DND-41 (cell line): Measurements from ENCODE around the gene RNF26.

ENCODE experiments used
- ATAC-seq: fragments of 200-7000 bp; cut with Tn5 transposase; 3 replicates; pipeline ENCODE4 v1.9.1; 2021; ENCODE audit warnings: low read depth; ENCODE audit not compliant: insufficient read depth
- DNase-seq: peaks from one replicate; pipeline ENCODE4 v3.0.0-alpha.2; 2020
- H2AFZ ChIP-seq: 2 replicates; pipeline ENCODE4 v1.6.0; 2012; ENCODE audit warnings: low read depth, low read length
- H3K27ac ChIP-seq: 2 replicates; pipeline ENCODE4 v1.5.1; 2012; ENCODE audit warnings: low read length, inconsistent platforms
- H3K27me3 ChIP-seq: fragments of 200-600 bp; sonication (generic); 2 replicates; pipeline ENCODE4 v1.6.0; 2012; ENCODE audit warnings: low read length, mild to moderate bottlenecking, inconsistent platforms; ENCODE audit not compliant: insufficient read depth, poor library complexity
- H3K36me3 ChIP-seq: 2 replicates; pipeline ENCODE4 v1.5.1; 2012; ENCODE audit warnings: low read length, inconsistent platforms; ENCODE audit not compliant: insufficient read depth
- H3K4me1 ChIP-seq: 2 replicates; pipeline ENCODE4 v1.5.1; 2012; ENCODE audit warnings: mild to moderate bottlenecking, low read length; ENCODE audit not compliant: insufficient read depth
- H3K4me2 ChIP-seq: 2 replicates; pipeline ENCODE4 v1.6.0; 2012; ENCODE audit warnings: mild to moderate bottlenecking, moderate library complexity, low read length, inconsistent platforms; ENCODE audit not compliant: insufficient read depth
- H3K4me3 ChIP-seq, 2 experiments: fragments of 200-600 bp in 1 of 2; shearing (Covaris generic) in 1 of 2; 2 replicates each; pipeline ENCODE4 v1.5.1; 2012 to 2016; ENCODE audit warnings: inconsistent platforms in 2 of 2, low read length in 2 of 2, mild to moderate bottlenecking in 2 of 2, low read depth in 1 of 2, moderate library complexity in 1 of 2
- H3K79me2 ChIP-seq: 2 replicates; pipeline ENCODE4 v1.6.0; 2012; ENCODE audit warnings: low read length, inconsistent platforms; ENCODE audit not compliant: insufficient read depth
- H3K9ac ChIP-seq: 2 replicates; pipeline ENCODE4 v1.6.0; 2012; ENCODE audit warnings: low read depth, mild to moderate bottlenecking, inconsistent platforms, low read length, moderate library complexity
- H3K9me3 ChIP-seq: 2 replicates; pipeline ENCODE4 v1.5.1; 2012; ENCODE audit warnings: low read length, moderate library complexity, mild to moderate bottlenecking, inconsistent platforms; ENCODE audit not compliant: insufficient read depth, severe bottlenecking
- H4K20me1 ChIP-seq: 2 replicates; pipeline ENCODE4 v1.6.0; 2012; ENCODE audit warnings: low read length; ENCODE audit not compliant: insufficient read depth
- CTCF ChIP-seq: IDR thresholded peaks from 2 replicates; pipeline ENCODE4 v1.5.1; 2012; ENCODE audit warnings: borderline replicate concordance, low read length, moderate library complexity, mild to moderate bottlenecking; ENCODE audit not compliant: poor library complexity, severe bottlenecking; ENCODE audit errors: extremely low read depth
- EZH2 ChIP-seq: IDR thresholded peaks from 3 replicates; pipeline ENCODE4 v1.6.1; 2012; ENCODE audit warnings: borderline replicate concordance, low read depth, mild to moderate bottlenecking, moderate library complexity, low read length, inconsistent platforms; ENCODE audit not compliant: severe bottlenecking

Gene RNF26

GRCh38 chr11:119319700-119320239 lies 14.6 kb upstream of the RNF26 start:
- no peak overlapping the region for H3K27ac ChIP-seq
- H3K4me1 ChIP-seq, result peaks cover 37% of the 10 kb centered on the region
- no peaks in the 10 kb centered on the region for H3K9me3 ChIP-seq
- no peaks in the 10 kb centered on the region for H3K79me2 ChIP-seq
- H3K4me3 ChIP-seq, result no peak overlapping the region
- ATAC-seq (no peak), DNase-seq (no peak)
- H4K20me1 ChIP-seq, result peaks cover 19% of the 10 kb centered on the region
- H3K36me3 ChIP-seq, result no peaks in the 10 kb centered on the region
- H2AFZ ChIP-seq, result no peak overlapping the region
- no peak overlapping the region for H3K4me2 ChIP-seq
- peaks cover 51% of the 10 kb centered on the region for H3K27me3 ChIP-seq
- H3K9ac ChIP-seq, result no peak overlapping the region
- TF ChIP-seq EZH2, result no peak
- no peak for TF ChIP-seq CTCF

DNA sequence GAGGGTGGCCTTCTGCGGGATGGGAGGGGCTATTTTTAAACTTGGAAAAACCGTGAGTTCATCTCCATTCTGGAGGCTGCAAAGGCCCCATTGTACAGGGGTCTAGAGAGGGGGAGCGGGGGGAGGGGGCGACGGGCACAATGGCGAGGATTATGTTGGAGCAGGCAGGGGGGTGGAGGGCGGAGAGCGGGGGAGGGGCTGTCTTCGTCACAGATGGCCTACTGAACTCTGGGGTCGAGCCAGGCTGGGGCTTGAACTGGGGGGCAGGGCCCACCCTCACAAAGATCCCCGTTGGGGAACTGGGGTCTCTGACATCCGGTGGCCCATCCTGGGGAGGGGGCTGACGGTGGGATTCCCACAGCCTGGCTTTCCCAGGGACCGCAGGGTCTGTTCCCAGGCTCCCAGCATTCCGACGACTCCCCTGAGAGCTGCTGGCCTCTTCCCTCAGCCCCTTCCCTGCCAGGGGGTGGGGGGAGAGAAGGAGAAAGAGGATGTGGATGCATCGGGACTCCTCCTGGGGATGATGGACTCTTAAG lies 14.0 kb upstream of the RNF26 start:
- no peak for ATAC-seq
- no peak overlapping the region for H3K4me3 ChIP-seq

GRCh38 chr11:119320776-119321524 lies 13.4 kb upstream of the RNF26 start:
- Histone ChIP-seq H3K4me2 (peak overlapping the region; percentile 45), H3K79me2 (no peaks in the 10 kb centered on the region), H3K4me3 (peak overlapping the region in 1 of 2 experiments; percentile 24; a peak in 2 of 4 replicates), H3K4me1 (peaks cover 26% of the 10 kb centered on the region), H4K20me1 (peaks cover 13% of the 10 kb centered on the region), H3K9me3 (no peaks in the 10 kb centered on the region), H3K36me3 (no peaks in the 10 kb centered on the region), H3K9ac (peak overlapping the region; percentile 22; the same call in 1 of the 2 replicates), H3K27ac (no peak overlapping the region), H3K27me3 (peaks cover 39% of the 10 kb centered on the region), H2AFZ (peak overlapping the region; percentile 56)
- no peak for TF ChIP-seq CTCF
- TF ChIP-seq EZH2, result no peak
- DNase-seq, result peak; percentile 31
- peak; percentile 31; the same call in 1 of the 3 replicates for ATAC-seq

More for the DNA sequence above, 14.0 kb upstream of the RNF26 start:
- Histone ChIP-seq H2AFZ (no peak overlapping the region), H3K79me2 (no peaks in the 10 kb centered on the region), H4K20me1 (peaks cover 19% of the 10 kb centered on the region), H3K27me3 (peaks cover 45% of the 10 kb centered on the region), H3K9me3 (no peaks in the 10 kb centered on the region), H3K4me2 (no peak overlapping the region), H3K36me3 (no peaks in the 10 kb centered on the region), H3K4me1 (peaks cover 32% of the 10 kb centered on the region), H3K27ac (no peak overlapping the region), H3K9ac (no peak overlapping the region)
- no peak for DNase-seq
- TF ChIP-seq CTCF, result no peak
- TF ChIP-seq EZH2, result no peak
